Right ventricle myocardium inferior (tissue), 1 donor: ENCODE data around the gene GRK5. TPM values are rescaled to one million over a fixed set of nuclear protein-coding genes. Genes with fewer than 3 reads are reported as not detected.
A peak's percentile ranks its signal among the peaks of the same experiment; 100 is the strongest.

Experiments used
- ATAC-seq: fragments of 200-7000 bp; cut with Tn5 transposase; one replicate; pipeline ENCODE4 v1.9.1; 2020; ENCODE audit warnings: mild to moderate bottlenecking, moderate library complexity
- DNase-seq: peaks from one replicate; pipeline ENCODE4 v3.0.0; 2021; ENCODE audit errors: missing footprints
- intact Hi-C: fragments of 100-400 bp; cut with DNase I; formaldehyde crosslinking; loops from one replicate; pipeline ENCODE4 v1.11.0; 2022
- total RNA-seq: library from RNA; stranded (reverse); fragmentation: NEBNext Ultra II Directional; extraction: Animal tissue kit (Norgen Biotek cat#: 25700); gene quantifications from one replicate; pipeline ENCODE4 v1.2.1, GENCODE V29; 2021
- donor health status: DM: no; HTN: yes; CAD: no; lungs with severe emphysema.

Gene GRK5
- total RNA-seq, 1 donor from 2014 or later, result 48.6 TPM

GRCh38 chr10:119340893-119341458 is 133.6 kb downstream of the GRK5 start:
- intact Hi-C loops, result loop anchor here (1.0 to 5.0 kb wide), 3 partner anchors 36 to 134 kb away; partner anchors contain the start of gene GRK5

GRCh38 chr10:119341459-119342301 is 134.3 kb downstream of the GRK5 start:
- ATAC-seq (peak; percentile 90), DNase-seq (peak; percentile 88)
- intact Hi-C loops, result loop anchor here (1.0 to 5.0 kb wide), 3 partner anchors 36 to 135 kb away; partner anchors contain the start of gene GRK5

More at GRCh38 chr10:119340893-119341458, 133.6 kb downstream of the GRK5 start:
- DNase-seq (no peak), ATAC-seq (no peak)

- DNase-seq (no peak), ATAC-seq (peak; percentile 19)
- intact Hi-C loops, result loop anchor here (5.0 kb wide), 1 partner anchor 35 kb away; no protein-coding TSS in a partner anchor
These were observed 135.0 kb downstream of the GRK5 start for GRCh38 chr10:119342335-119342734.

- intact Hi-C loops, result loop anchor here (5.0 kb wide), 1 partner anchor 34 kb away; no protein-coding TSS in a partner anchor
- DNase-seq (no peak), ATAC-seq (no peak)
These were observed 135.7 kb downstream of the GRK5 start for GRCh38 chr10:119343011-119343601.

- no peak for ATAC-seq
- intact Hi-C loops, result loop anchor here (5.0 kb wide), 1 partner anchor 33 kb away; no protein-coding TSS in a partner anchor
- DNase-seq, result no peak
These were observed 137.0 kb downstream of the GRK5 start for GRCh38 chr10:119344381-119344780.

GRCh38 chr10:119346095-119346832 is 138.9 kb downstream of the GRK5 start:
- intact Hi-C loops, result loop anchor here (5.0 kb wide), 1 partner anchor 59 kb away; no protein-coding TSS in a partner anchor
- ATAC-seq, result peak; percentile 11
- peak; percentile 80 for DNase-seq

- no peak for DNase-seq
- no peak for ATAC-seq
- intact Hi-C loops, result loop anchor here (5.0 kb wide), 1 partner anchor 60 kb away; no protein-coding TSS in a partner anchor
These were observed 140.0 kb downstream of the GRK5 start for GRCh38 chr10:119347181-119347974.

- no peak for ATAC-seq
- intact Hi-C loops, result loop anchor here (5.0 kb wide), 1 partner anchor 61 kb away; no protein-coding TSS in a partner anchor
- no peak for DNase-seq
These were observed 140.7 kb downstream of the GRK5 start for GRCh38 chr10:119348106-119348505.

GRCh38 chr10:119348516-119349240 is 141.3 kb downstream of the GRK5 start:
- intact Hi-C loops, result loop anchor here (5.0 kb wide), 1 partner anchor 61 kb away; no protein-coding TSS in a partner anchor
- DNase-seq, result no peak

GRCh38 chr10:119349341-119349740 is 142.0 kb downstream of the GRK5 start:
- ATAC-seq, result no peak
- intact Hi-C loops, result loop anchor here (5.0 kb wide), 1 partner anchor 62 kb away; no protein-coding TSS in a partner anchor
- DNase-seq, result no peak

More at GRCh38 chr10:119348516-119349240, 141.3 kb downstream of the GRK5 start:
- ATAC-seq, result peak; percentile 56

- DNase-seq (no peak), ATAC-seq (no peak)
- intact Hi-C loops, result loop anchor here (5.0 kb wide), 1 partner anchor 63 kb away; no protein-coding TSS in a partner anchor
These were observed 142.6 kb downstream of the GRK5 start for GRCh38 chr10:119349937-119350501.

GRCh38 chr10:119350502-119351097 is 143.2 kb downstream of the GRK5 start:
- no peak for DNase-seq

GRCh38 chr10:119351189-119351588 is 143.8 kb downstream of the GRK5 start:
- ATAC-seq, result no peak
- intact Hi-C loops, result no loop called here
- DNase-seq, result no peak

More at GRCh38 chr10:119350502-119351097, 143.2 kb downstream of the GRK5 start:
- intact Hi-C loops, result no loop called here
- peak; percentile 78 for ATAC-seq

GRCh38 chr10:119352042-119352441 is 144.7 kb downstream of the GRK5 start:
- no peak for DNase-seq
- no peak for ATAC-seq
- intact Hi-C loops, result no loop called here

- no peak for DNase-seq
- intact Hi-C loops, result no loop called here
- ATAC-seq, result no peak
These were observed 145.4 kb downstream of the GRK5 start for GRCh38 chr10:119352807-119353206.

- no peak for DNase-seq
- no peak for ATAC-seq
- intact Hi-C loops, result no loop called here
These were observed 146.1 kb downstream of the GRK5 start for GRCh38 chr10:119353421-119353820.
